ACHN (cell line): ENCODE results near the gene UBE2L3.
"Not testable (repeated sequence)": the region's sequence is repeated elsewhere in the genome, so short reads cannot be mapped to it uniquely, and the experiment has no call there.

ENCODE experiments used
- DNase-seq: peaks from one replicate; pipeline ENCODE4 v3.0.0-alpha.2; 2015
- in situ Hi-C: cut with HindIII; loops from 2 replicates; pipeline ENCODE4 v1.10.0; 2017; ENCODE audit warnings: low sequenced_read_pairs, low pct_ligation_motif_present, low pct_unique_long_range_greater_than_20kb

UBE2L3 gene

DNA sequence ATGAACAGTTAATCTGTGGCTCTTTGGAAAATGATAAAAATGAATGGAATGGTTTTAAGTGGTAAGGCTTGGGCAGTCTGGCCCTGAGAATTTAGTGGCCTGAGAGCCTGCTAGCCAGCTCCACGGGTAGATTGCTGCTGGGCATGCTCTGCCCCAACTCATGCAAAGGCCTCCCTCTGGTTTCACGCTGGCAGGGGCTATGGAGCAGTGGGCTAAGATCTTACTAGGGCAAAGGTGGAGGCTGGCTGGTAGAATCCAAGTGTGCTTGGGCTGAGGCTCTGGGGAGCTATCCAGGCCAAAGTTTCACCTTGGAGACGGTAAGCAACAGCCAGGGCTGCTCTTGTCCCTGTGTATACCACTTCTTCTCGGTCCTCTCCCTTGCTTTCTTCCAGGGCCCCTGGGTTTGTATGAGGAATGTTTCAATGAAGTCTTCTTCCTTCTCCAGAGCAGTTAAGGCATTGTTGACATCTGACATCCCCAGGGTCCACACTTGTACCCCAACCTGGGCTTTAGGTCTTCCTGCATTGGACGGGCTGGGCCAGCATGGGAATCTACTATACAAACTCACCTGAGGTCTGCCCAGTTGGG, 27.4 kb downstream of the UBE2L3 start:
- no peak for DNase-seq
- in situ Hi-C loops = no loop called here

DNA sequence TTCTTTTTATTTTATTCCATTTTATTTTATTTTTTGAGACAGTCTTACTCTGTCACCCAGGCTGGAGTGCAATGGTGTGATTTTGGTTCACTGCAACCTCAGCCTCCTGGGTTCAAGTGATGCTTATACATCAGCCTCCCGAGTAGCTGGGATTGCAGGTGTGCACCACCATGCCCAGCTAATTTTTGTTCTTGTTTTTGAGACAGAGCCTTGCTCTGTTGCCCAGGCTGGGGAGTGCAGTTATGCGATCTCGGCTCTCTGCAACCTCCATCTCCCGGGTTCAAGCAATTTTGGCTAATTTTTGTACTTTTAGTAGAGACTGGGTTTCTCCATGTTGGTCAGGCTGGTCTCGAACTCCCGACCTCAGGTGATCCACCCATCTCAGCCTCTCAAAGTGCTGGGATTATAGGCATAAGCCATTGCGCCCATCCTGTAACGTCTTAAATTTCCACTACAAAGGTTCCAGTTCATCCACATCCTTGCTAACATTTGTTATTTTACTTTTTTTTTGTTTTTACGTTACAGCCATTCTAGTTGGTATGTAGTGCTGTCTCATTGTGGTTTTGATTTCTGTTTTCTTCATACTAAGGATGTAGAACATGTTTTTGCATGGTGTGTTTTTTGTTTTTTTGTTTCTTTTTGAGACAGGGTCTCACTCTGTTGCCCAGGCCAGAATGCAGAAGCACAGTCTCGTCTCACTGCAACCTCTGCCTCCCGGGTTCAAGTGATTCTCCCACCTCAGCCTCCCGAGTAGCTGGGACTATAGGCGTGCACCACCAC, 29.0 kb downstream of the UBE2L3 start:
- in situ Hi-C loops, DNase-seq: not testable (repeated sequence)

DNA sequence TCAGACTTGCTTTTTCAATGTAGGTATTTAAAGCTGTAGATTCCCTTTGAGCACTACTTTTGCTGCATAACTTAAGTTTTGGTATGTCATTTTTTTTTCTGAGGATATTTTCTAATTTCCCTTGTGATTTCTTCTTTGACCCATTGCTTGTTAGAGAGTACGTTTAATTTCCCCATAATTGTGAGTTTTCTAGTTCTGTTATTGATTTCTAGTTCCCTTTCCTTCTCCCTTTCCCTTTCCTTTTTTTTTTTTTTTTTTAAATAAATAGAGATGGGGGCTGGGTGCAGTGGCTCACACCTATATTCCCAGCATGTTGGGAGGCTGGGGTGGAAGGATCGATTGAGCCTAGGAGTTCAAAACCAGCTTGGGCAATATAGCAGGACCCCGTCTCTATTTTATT, 30.8 kb downstream of the UBE2L3 start:
- in situ Hi-C loops = no loop called here

DNA sequence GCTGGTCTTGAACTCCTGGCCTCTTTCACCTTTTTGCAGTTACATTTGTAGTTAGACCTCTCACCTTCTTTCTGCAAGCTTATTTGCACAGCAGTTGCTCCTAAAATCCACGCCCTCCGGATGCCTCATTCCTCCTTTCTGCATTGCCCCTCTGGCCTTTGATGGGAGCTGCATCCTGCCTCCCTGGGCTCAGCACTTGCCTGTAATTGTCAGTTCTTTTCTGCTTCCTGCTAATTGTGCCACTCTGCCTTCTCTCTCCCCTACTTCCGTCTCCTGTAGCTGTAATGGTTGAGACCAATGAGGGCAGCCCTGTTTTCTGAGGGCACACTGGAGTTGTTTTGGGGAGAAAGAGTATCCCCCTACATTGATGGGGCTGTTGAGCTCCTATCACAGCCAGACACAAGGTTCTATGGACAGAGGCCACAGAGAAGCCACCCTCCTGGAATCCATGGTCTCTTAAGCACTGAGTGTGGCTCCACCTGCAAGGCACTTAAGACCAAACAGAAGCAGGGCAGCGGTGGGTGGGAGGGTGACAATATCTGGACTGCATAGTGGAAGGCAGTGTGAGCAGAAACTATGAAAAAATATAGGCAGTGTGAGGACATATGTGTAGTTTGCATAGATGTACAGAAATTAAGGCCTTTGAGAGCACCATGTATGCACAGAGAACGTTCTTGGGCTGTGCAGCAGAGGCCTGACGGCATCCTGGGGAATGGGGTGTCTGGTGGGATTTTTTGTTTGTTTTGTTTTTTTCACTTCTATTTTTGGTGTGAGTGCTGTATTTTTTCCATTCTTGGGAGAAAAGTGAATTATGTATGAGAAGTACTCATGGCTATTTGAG, 31.8 kb downstream of the UBE2L3 start:
- no peak for DNase-seq
- in situ Hi-C loops = no loop called here

More for the DNA sequence above, 30.8 kb downstream of the UBE2L3 start:
- DNase-seq = no peak

DNA sequence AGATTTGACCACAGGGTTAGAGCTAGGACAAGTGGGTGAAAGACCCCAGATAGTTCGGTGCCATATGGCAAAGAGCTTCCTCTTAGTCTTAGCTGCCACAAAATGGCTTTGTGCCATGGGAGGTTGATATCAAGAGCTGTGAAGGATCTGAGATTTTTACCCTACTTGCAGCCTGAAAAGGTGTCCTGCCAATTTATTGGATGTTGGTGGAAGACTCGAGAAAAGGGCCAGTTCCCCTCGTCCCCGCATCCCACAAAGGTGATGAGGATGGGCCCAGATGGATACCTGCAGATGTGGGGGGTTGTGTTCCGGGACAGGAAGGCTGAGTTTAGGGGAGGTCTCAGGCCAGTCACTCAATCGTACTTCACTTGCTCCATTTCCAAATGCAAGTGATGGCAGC, 35.1 kb downstream of the UBE2L3 start:
- no peak for DNase-seq
- in situ Hi-C loops = no loop called here

DNA sequence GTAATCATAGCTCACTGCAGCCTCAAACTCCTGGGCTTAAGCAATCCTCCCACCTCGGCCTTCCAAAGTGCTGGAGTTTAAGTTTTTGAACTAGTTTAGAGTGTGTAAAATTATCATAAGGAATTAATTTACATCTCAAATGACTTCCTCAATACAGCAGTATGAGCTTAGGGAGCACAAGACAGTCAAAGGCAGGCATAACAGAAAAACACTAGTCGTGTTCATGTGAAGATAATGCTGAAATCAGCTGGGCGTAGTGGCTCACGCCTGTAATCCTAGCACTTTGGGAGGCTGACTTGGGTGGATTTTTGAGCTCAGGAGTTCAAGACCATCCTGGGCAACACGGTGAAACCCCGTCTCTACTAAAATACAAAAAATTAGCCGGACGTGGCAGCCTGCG, 36.5 kb downstream of the UBE2L3 start:
- no peak for DNase-seq
- in situ Hi-C loops = no loop called here

DNA sequence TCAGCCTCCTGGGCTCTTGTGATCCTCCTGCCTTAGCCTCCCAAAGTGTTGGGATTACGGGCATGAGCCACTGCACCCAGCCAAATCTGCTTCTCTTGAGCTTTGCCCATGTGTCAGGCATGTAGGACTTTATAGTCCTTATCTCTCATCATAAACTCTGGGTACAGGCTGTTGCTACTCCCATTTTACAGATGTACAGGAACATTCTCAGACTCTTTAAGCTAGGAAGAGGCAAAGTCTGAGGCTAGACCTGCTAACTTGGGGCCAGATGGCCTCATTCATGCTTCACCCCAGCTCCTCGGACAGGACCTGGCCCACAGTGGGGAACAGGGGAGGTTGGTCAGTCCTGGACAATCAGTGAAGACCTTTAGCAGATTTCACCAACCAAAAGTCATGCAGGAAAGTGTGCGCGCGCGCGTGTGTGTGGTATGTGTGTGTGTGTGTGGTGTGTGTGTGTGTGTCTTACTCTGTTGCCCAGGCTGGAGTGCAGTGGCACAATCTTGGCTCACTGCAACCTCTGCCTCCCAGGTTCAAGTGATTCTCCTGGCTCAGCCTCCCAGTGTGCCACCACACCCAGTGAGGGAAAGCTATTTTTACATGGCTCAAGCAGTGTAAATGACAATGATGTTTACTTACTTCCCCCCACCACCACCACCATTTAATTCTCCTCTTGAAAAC, 38.5 kb downstream of the UBE2L3 start:
- in situ Hi-C loops = no loop called here

DNA sequence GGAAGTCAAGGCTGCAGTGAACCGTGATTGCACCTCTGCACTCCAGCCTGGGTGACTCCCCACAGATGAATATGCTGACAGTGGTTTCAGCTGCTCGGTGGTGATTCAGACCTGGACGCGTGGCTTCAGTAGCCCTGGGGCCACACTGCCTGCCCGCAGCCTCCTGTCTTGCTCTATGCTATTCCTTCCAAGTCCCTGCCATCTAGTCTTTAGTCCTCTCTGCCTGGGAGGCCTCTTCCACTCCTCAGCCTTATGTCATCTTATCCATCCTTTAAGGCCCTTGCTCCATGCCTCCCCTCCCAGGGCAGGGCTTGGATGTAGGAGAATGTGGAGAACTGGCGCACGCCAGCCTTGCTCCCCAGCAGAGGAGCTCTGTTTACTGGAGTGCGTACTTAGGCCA, 39.3 kb downstream of the UBE2L3 start:
- in situ Hi-C loops = no loop called here

More for the DNA sequence above, 38.5 kb downstream of the UBE2L3 start:
- no peak for DNase-seq

DNA sequence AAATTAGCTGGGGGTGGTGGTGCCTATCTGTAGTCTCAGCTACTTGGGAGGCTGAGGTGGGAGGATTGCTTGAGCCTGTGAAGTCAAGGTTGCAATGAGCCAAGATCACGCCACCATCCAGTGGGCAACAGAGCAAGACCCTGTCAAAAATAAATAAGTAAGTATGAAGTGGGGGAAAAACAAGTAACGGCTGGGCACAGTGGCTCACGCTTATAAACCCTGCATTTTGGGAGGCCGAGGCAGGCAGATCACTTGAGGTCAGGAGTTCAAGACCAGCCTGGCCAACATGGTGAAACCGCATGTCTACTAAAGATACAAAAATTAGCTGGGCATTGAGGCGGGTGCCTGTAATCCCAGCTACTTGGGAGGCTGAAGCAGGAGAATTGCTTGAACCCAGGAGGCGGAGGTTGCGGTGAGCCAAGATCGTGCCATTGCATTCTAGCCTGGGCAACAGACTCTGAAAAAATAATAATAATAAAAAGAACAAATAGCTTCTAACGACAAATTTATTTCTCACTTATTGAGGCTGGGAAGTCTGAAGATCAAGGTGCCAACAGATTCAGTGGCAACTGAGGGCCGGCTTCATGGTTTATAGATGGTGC, 42.1 kb downstream of the UBE2L3 start:
- in situ Hi-C loops, DNase-seq: not testable (repeated sequence)

More for the DNA sequence above, 39.3 kb downstream of the UBE2L3 start:
- DNase-seq = no peak

DNA sequence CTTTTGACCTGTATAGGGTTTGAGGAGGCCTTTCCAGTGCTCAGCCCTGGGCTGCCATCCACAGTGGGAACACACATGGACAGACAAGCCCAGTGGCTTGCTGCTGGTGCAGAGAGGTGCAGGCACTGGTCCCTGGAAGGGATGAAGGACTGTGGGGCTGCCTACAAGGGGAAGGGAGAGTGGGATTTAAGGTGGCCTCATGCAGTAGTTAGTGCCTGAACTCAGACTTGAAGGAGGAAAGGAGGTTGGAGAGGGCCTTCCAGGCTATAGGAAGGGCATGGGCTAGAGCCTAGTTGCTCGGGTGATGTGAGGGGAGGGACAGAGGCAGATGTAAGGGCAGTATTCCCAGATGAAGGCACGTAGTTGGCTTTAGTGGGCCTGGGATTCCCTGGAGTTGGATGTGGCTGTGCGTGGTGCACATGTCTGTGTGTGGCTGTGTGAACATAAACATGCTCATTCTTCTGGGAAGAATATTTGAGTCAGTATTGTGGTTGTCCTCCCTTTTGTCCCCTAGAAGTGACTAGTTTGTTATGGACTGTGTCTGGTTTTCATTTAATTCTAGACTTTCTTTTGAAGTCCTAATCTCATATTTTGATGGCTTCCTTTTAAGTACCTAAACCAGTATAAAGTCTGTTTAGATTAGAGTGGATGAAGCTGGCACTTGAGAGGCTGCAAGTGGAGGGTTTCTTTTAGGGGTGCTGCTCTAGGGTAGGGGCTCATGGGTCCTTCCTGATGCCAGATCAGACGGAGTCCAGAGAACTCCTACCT, 43.9 kb downstream of the UBE2L3 start:
- in situ Hi-C loops = no loop called here
- DNase-seq = no peak

DNA sequence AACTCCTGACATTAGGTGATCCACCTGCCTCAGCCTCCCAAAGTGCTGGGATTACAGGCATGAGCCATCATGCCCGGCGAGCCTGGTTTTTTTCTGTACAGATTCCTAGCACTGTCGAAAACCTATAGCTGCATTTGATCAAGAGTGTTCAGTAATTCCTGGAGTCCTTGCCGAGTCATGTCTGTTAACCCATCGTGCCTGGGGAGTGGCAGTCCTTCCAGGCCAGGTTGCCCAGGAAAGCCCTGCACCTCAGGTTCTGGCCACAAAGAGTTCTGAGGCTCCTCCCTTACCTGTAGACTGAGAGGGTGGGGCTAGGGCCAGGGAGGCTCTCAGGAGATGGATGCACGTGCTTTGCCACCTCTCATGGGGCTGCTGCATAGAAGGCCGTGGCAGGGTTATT, 45.3 kb downstream of the UBE2L3 start:
- in situ Hi-C loops = no loop called here
- no peak for DNase-seq

DNA sequence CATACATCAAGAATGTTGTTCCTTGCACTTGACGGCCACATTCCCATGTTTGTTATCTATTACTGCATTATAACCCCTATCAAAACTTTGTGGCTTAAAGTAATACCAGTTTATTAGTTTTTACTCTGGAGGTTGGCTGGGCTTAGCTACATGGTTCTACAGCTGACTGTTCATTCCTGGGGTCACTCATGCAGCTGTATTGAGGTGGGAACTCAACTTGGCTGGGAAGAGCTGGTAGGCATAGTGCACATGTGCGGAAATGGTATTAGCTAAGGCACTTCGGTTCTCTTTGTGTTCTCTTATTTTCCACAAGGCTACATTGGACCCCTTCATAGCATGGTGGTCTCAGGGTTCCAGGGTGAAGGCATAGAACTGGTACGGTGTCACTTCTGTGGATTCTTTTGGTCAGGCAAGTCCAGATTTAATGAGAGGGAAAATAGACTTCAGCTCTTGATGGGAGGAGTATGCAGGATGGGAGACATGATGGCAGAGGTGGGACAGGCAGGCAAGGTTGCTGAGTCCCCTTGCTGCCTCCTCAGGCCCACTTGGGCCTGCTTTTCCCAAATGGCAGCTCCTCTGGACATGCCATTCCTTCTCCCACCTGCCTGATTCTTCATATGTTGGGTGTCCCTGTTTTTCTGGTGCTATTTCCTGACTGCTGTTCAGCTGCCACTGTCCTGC, 46.2 kb downstream of the UBE2L3 start:
- DNase-seq = no peak
- in situ Hi-C loops = no loop called here

DNA sequence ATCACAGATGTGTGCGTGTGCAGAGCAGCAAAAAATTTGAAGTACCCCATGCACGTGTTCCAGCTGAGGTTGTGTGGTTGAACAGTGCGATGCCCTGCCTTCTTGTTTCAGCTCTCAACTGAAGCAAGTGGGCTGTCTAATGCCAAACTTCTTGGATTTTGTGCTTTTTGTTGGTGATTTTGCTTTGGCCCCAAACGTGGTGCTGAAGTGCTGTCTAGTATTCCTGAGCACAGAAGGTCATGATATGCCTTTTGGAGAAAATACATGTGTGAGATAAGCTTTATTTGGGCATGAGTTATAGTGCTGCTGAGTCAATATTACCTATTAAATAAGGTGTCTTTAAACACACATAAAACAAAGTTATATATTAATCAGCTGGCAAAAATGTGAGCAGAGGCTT, 48.2 kb downstream of the UBE2L3 start:
- in situ Hi-C loops = no loop called here

DNA sequence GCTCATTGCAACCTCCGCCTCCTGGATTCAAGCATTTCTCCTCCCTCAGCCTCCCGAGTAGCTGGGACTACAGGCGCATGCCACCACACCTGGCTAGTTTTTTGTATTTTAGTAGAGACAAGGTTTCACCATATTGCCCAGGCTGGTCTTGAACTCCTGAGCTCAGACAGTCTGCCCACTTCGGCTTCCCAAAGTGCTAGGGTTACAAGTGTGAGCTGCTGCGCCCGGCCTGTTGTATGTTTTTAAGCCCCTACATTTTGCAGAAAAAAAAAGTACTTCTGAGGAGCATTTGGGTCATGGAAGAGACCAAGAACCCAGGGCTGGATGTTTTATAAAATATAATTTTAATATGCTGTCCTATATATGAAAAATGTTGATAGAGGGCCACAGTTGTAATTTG, 49.8 kb downstream of the UBE2L3 start:
- in situ Hi-C loops, DNase-seq: not testable (repeated sequence)

More for the DNA sequence above, 48.2 kb downstream of the UBE2L3 start:
- DNase-seq = no peak

DNA sequence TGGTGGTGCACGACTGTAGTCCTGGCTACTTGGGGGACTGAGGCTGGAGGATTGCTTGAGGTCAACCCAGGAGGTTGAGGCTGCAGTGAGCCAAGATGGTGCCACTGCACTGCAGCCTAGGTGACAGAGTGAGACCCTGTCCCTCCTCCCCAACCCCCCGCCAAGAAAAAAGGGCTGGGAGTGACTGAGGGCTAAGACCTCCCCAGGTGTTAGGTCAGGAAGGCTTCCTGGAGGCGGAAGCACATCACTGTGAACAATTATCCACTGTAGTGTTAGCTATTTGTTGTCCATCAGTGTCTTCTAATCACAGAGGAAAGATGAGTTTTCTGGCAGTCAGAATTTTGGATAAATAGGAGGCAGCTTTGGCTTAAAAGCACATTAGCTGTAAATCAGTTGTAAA, 53.5 kb downstream of the UBE2L3 start:
- in situ Hi-C loops = no loop called here
- DNase-seq = no peak

DNA sequence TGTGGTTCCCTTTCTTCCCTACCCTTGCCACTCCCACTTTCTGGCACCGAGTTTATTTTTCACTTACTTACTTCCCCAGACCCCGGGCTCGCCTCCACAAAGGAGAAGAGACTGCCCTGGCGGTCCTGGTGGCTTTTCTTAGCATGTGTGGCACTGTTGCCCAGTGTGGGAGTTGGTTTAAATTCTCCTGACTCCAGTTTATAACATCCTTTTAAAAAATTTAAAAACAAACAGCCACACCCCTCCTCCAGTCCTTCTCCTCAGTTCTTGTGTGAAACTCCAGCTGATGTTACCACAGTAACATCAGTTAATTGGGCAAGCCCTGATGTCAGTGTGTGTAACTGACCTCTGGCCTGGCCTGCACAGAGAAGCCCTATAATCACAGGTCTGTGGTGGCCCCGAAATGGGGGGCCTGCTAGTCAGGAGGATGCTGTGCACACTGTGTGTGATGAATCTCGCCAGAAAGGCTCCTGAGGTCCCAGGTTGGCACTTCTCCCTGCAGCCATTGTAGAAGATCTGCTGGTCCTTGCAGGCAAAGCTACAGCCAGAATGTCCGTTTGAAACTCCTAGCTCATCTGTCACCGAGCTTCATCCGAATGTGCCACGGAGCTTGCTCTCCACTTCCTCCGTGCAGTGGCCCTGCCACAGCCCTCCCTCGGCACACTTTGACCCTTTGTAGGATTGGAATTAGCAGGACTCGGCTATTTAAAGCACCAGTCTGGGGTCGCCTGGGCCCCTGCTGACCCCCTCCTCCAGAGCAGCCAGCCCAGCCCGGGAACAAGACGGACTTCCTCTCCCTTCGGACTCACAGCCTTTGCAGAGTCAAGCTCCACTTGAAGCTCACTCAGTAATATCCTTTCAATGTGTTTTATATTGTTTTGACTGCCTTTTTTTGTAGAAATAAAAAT, 54.8 kb downstream of the UBE2L3 start:
- in situ Hi-C loops = no loop called here
- no peak for DNase-seq
